ENCODE measurements around the gene FAM110D.

The FAM110D gene

GRCh38 chr1:26164036-26164860, 5.4 kb downstream of the FAM110D start:
- DNase-seq: peak; percentile 72

GRCh38 chr1:26164861-26165842, 6.3 kb downstream of the FAM110D start:
- DNase-seq: peak; percentile 18

- no peak for DNase-seq
Observed at GRCh38 chr1:26166719-26167281, 7.9 kb downstream of the FAM110D start.

- peak; percentile 44 for DNase-seq
Observed at GRCh38 chr1:26168410-26169197, 9.7 kb downstream of the FAM110D start, which contains the start of gene C1orf232. Gene C1orf232, minus strand, starts transcription at chr1:26168963. Its CDS starts 464 bp downstream, at chr1:26168499.

- DNase-seq: no peak
Observed at GRCh38 chr1:26169198-26169554, 10.3 kb downstream of the FAM110D start.

GRCh38 chr1:26169669-26170471, 11.0 kb downstream of the FAM110D start, which contains the start of gene ZNF593:
Gene ZNF593, plus strand, starts transcription at chr1:26169908. Its CDS starts 76 bp downstream, at chr1:26169984.
- peak; percentile 96 for DNase-seq

GRCh38 chr1:26170472-26170821, 11.6 kb downstream of the FAM110D start:
- DNase-seq: peak; percentile 62

- no peak for DNase-seq
Observed at GRCh38 chr1:26171084-26172072, 12.5 kb downstream of the FAM110D start, which contains the start of gene ZNF593OS. Gene ZNF593OS, minus strand, starts transcription at chr1:26171832. Its CDS starts 171 bp downstream, at chr1:26171661.

- DNase-seq: no peak
Observed at GRCh38 chr1:26175346-26175745, 16.5 kb downstream of the FAM110D start.

- peak; percentile 95 for DNase-seq
Observed at GRCh38 chr1:26177182-26177684, 18.4 kb downstream of the FAM110D start, which contains the start of gene CNKSR1. Gene CNKSR1, plus strand, starts transcription at chr1:26177491. Its CDS starts 57 bp downstream, at chr1:26177548.

- DNase-seq: no peak
Observed at GRCh38 chr1:26180010-26180506, 21.2 kb downstream of the FAM110D start.

GRCh38 chr1:26181586-26182382, 22.9 kb downstream of the FAM110D start:
- no peak for DNase-seq

GRCh38 chr1:26182383-26182696, 23.5 kb downstream of the FAM110D start:
- DNase-seq: no peak

- no peak for DNase-seq
Observed at GRCh38 chr1:26184086-26184485, 25.2 kb downstream of the FAM110D start.

GRCh38 chr1:26184883-26185282, 26.0 kb downstream of the FAM110D start:
- DNase-seq: no peak

GRCh38 chr1:26187882-26188281, 29.0 kb downstream of the FAM110D start:
- no peak for DNase-seq

GRCh38 chr1:26188477-26188876, 29.6 kb downstream of the FAM110D start:
- no peak for DNase-seq

GRCh38 chr1:26189331-26189730, 30.5 kb downstream of the FAM110D start:
- DNase-seq: no peak

GRCh38 chr1:26189751-26190275, 30.9 kb downstream of the FAM110D start:
- no peak for DNase-seq

All from DMS53 (cell line).